CD4-positive, alpha-beta T cell treated with Interleukin-17A for 1 hour (primary cell): ENCODE data around the gene MACROD1.
"Not testable (repeated sequence)": the region's sequence is repeated elsewhere in the genome, so short reads cannot be mapped to it uniquely, and the experiment has no call there.

Source experiments
- DNase-seq: peaks from one replicate; pipeline ENCODE4 v3.0.0-alpha.2; 2020

Gene MACROD1

GRCh38 chr11:64185175-64185692 is 19.3 kb upstream of the MACROD1 start:
- no peak for DNase-seq

- DNase-seq, result no peak
Measured at GRCh38 chr11:64183890-64184289, 18.0 kb upstream of the MACROD1 start.

- DNase-seq, result peak; percentile 33
Measured at GRCh38 chr11:64181506-64182411, 15.8 kb upstream of the MACROD1 start.

- no peak for DNase-seq
Measured at GRCh38 chr11:64180891-64181290, 15.0 kb upstream of the MACROD1 start.

- DNase-seq, result no peak
Measured at GRCh38 chr11:64178951-64179639, 13.2 kb upstream of the MACROD1 start.

GRCh38 chr11:64178203-64178602 is 12.3 kb upstream of the MACROD1 start:
- DNase-seq, result no peak

- DNase-seq, result no peak
Measured at GRCh38 chr11:64176751-64177150, 10.8 kb upstream of the MACROD1 start.

GRCh38 chr11:64173616-64174355 is 7.9 kb upstream of the MACROD1 start:
- no peak for DNase-seq

GRCh38 chr11:64170419-64170818 is 4.5 kb upstream of the MACROD1 start:
- no peak for DNase-seq

GRCh38 chr11:64165481-64165841 is 452 bp downstream of the MACROD1 start:
- DNase-seq, result no peak

GRCh38 chr11:64164392-64165312 is 1.3 kb downstream of the MACROD1 start:
- no peak for DNase-seq

GRCh38 chr11:64163951-64164350 is 2.0 kb downstream of the MACROD1 start:
- no peak for DNase-seq

- DNase-seq, result not testable (repeated sequence)
Measured at GRCh38 chr11:64162769-64163168, 3.1 kb downstream of the MACROD1 start.

- DNase-seq, result no peak
Measured at GRCh38 chr11:64161037-64161436, 4.9 kb downstream of the MACROD1 start.

- no peak for DNase-seq
Measured at GRCh38 chr11:64157631-64158394, 8.1 kb downstream of the MACROD1 start.

GRCh38 chr11:64156235-64157011 is 9.5 kb downstream of the MACROD1 start:
- DNase-seq, result no peak

GRCh38 chr11:64153812-64154211 is 12.1 kb downstream of the MACROD1 start:
- DNase-seq, result no peak

GRCh38 chr11:64152841-64153691 is 12.8 kb downstream of the MACROD1 start:
- peak; percentile 70 for DNase-seq

GRCh38 chr11:64151337-64151736 is 14.6 kb downstream of the MACROD1 start:
- no peak for DNase-seq
